Measurements from ENCODE around the gene NFATC1.

- TF ChIP-seq CTCF (IDR thresholded peaks at IDR 0.05) (no peak), POLR2A (IDR thresholded peaks at IDR 0.05) (no peak), POLR2AphosphoS5 (IDR thresholded peaks at IDR 0.05) (no peak)
These were observed 15.6 kb upstream of the NFATC1 start for GRCh38 chr18:79379931-79380815.
